Endothelial cell (in vitro differentiated cells): ENCODE data around the gene MAP2K5. TPM values are rescaled to one million over a fixed set of nuclear protein-coding genes. Genes with fewer than 3 reads are reported as not detected.

Experiments
- DNase-seq: peaks from one replicate; pipeline ENCODE4 v3.0.0; 2021; ENCODE audit warnings: low spot score
- H3K27ac Mint-ChIP-seq: one replicate; pipeline ENCODE4 v1.8.0; 2021; ENCODE audit warnings: mixed read lengths, inconsistent platforms; ENCODE audit not compliant: unreplicated experiment
- H3K27me3 Mint-ChIP-seq: one replicate; pipeline ENCODE4 v1.8.0; 2021; ENCODE audit warnings: mild to moderate bottlenecking, moderate library complexity, mixed read lengths, inconsistent platforms; ENCODE audit not compliant: unreplicated experiment
- H3K36me3 Mint-ChIP-seq: one replicate; pipeline ENCODE4 v1.8.0; 2021; ENCODE audit warnings: mild to moderate bottlenecking, low read depth, mixed read lengths, inconsistent platforms; ENCODE audit not compliant: unreplicated experiment
- H3K4me1 Mint-ChIP-seq: one replicate; pipeline ENCODE4 v1.8.0; 2021; ENCODE audit warnings: mild to moderate bottlenecking, mixed read lengths, inconsistent platforms; ENCODE audit not compliant: unreplicated experiment
- H3K4me3 Mint-ChIP-seq: one replicate; pipeline ENCODE4 v1.8.0; 2021; ENCODE audit warnings: mild to moderate bottlenecking, mixed read lengths, inconsistent platforms; ENCODE audit not compliant: unreplicated experiment
- H3K9me3 Mint-ChIP-seq: one replicate; pipeline ENCODE4 v1.8.0; 2021; ENCODE audit warnings: mixed read lengths, inconsistent platforms; ENCODE audit not compliant: unreplicated experiment
- CTCF ChIP-seq: fragments of 200-600 bp; sonication (generic); IDR thresholded peaks from one replicate; pipeline ENCODE4 v1.5.0; 2021; ENCODE audit warnings: antibody characterized with exemption; ENCODE audit not compliant: unreplicated experiment
- total RNA-seq: library from RNA; stranded (reverse); fragmentation: NEBNext Ultra II Directional; extraction: Animal tissue kit (Norgen Biotek cat#: 25700); gene quantifications from one replicate; pipeline ENCODE4 v1.2.1, GENCODE V29; 2021; ENCODE audit not compliant: unreplicated experiment

MAP2K5 gene
- total RNA-seq, 1 donor from 2014 or later: 22.2 TPM

- no peak for DNase-seq
- Mint-ChIP-seq H3K27me3 (no peaks in the 10 kb centered on the region), H3K4me1 (peaks cover 4% of the 10 kb centered on the region), H3K27ac (no peak overlapping the region), H3K4me3 (no peak overlapping the region), H3K36me3 (peaks cover 9% of the 10 kb centered on the region), H3K9me3 (no peaks in the 10 kb centered on the region)
- no peak for TF ChIP-seq CTCF
Observed at GRCh38 chr15:67785431-67785830, 242.9 kb downstream of the MAP2K5 start.

DNA sequence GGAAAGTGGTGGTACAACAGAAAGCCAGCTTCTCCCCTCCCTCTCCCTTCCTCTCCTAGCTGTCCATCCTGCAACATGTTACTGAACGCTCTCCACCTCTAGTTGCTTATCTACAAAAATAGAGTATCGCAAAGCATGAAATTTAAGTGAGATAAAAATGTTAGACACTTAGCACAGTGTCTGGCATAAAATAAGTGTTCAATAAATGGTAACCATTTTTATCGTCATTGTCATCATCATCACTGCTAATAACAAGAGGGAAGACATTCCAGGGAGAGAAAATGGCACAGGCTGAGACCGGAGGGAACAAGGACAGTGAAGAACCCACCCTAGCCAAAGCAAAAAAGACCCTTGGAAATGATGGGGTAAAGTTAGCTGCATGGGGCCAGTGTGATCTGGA is 244.1 kb downstream of the MAP2K5 start:
- no peak overlapping the region for H3K4me3 Mint-ChIP-seq
- peaks cover 4% of the 10 kb centered on the region for H3K4me1 Mint-ChIP-seq
- TF ChIP-seq CTCF: no peak
- peaks cover 9% of the 10 kb centered on the region for H3K36me3 Mint-ChIP-seq
- no peak overlapping the region for H3K27ac Mint-ChIP-seq
- DNase-seq: no peak
- H3K27me3 Mint-ChIP-seq: no peaks in the 10 kb centered on the region
- H3K9me3 Mint-ChIP-seq: no peaks in the 10 kb centered on the region

DNA sequence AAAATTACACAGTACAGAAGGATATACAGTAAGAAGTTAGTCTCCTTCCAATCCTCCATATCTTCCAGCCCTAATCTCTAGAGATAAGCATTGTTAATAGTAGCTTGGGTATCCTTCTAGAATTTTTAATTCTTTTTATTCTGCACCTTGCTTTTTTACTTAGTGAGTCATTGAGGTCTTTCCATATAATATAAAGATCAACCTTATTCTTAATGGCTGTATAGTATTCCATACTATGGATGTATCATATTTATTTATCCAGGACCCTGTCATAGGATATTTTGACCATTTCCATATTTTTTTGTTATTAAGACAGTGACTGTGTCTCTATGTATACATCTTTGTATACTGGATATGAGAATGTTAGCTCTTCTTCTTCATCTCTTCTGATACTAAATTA is 246.5 kb downstream of the MAP2K5 start:
- Mint-ChIP-seq H3K9me3 (no peaks in the 10 kb centered on the region), H3K27me3 (no peaks in the 10 kb centered on the region), H3K4me3 (no peak overlapping the region), H3K27ac (no peak overlapping the region), H3K4me1 (no peaks in the 10 kb centered on the region), H3K36me3 (peaks cover 5% of the 10 kb centered on the region)
- no peak for TF ChIP-seq CTCF
- no peak for DNase-seq

- Mint-ChIP-seq H3K27ac (no peak overlapping the region), H3K36me3 (peaks cover 15% of the 10 kb centered on the region), H3K4me1 (no peaks in the 10 kb centered on the region), H3K4me3 (no peak overlapping the region), H3K9me3 (no peaks in the 10 kb centered on the region), H3K27me3 (no peaks in the 10 kb centered on the region)
- no peak for TF ChIP-seq CTCF
- no peak for DNase-seq
Observed at GRCh38 chr15:67790610-67791319, 248.3 kb downstream of the MAP2K5 start.

DNA sequence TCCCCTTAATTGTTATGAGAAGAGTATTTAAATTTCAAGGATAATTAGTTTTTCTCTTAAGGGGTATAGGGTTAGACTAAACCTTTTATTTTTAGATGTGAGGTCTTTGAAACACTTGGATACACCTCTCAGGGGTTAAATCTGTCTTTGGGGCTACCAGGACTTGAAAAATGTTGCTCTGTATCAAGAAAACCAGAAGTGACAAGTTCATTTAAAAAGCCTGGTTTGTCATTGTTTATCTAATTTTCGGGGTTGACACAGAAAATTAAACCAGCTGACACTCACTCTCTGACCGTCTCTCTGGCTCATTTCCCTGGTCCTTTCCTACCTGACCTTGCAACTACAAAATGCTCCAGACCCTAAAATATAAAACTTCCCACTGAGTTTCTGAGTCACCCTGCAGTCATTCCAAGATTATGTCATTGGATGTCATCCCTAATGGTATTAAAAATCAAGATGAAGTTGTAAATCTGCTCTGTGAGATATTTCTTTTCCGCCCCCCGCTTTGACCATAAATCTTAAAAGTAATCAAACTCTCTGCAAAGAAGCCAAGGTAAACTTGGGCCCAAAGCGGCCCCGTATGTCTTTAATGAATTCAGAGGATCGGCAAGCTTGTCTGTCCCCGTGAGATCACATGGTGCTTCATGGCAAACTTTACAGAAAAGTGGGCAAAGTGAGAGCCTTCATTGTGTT is 249.9 kb downstream of the MAP2K5 start:
- Mint-ChIP-seq H3K36me3 (peaks cover 10% of the 10 kb centered on the region), H3K27ac (no peak overlapping the region), H3K9me3 (no peaks in the 10 kb centered on the region), H3K4me3 (no peak overlapping the region), H3K4me1 (peaks cover 11% of the 10 kb centered on the region), H3K27me3 (no peaks in the 10 kb centered on the region)
- DNase-seq: no peak
- no peak for TF ChIP-seq CTCF
